Aorta (tissue), 5 donors: ENCODE data around the gene ARHGAP22. TPM values are rescaled to one million over a fixed set of nuclear protein-coding genes. Genes with fewer than 3 reads are reported as not detected.

Source experiments
- ATAC-seq: fragments of 200-7000 bp; cut with Tn5 transposase; one replicate; pipeline ENCODE4 v1.9.1; 2022; ENCODE audit warnings: moderate library complexity; ENCODE audit not compliant: low FRiP score
- DNase-seq, 2 donors: peaks; one replicate each; pipeline ENCODE4 v3.0.0-alpha.2; 2020
- H3K27ac ChIP-seq, 2 donors: one replicate each; pipeline ENCODE4 v1.5.1; 2013; ENCODE audit warnings: low read length in 2 of 2, mild to moderate bottlenecking in 2 of 2, moderate library complexity in 2 of 2, control low read depth in 1 of 2, inconsistent platforms in 1 of 2, low read depth in 1 of 2
- H3K27me3 ChIP-seq, 2 donors: one replicate each; pipeline ENCODE4 v1.6.1; 2013; ENCODE audit warnings: control low read depth in 1 of 2, low read length in 1 of 2, mild to moderate bottlenecking in 1 of 2, moderate library complexity in 1 of 2; ENCODE audit not compliant: insufficient read depth in 2 of 2, control insufficient read depth in 1 of 2
- H3K36me3 ChIP-seq, 2 donors: one replicate each; pipeline ENCODE4 v1.6.1; 2013; ENCODE audit warnings: control low read depth in 1 of 2, low read length in 1 of 2, mild to moderate bottlenecking in 1 of 2; ENCODE audit not compliant: insufficient read depth in 2 of 2, control insufficient read depth in 1 of 2
- H3K4me1 ChIP-seq, 2 donors: one replicate each; pipeline ENCODE4 v1.6.1; 2013; ENCODE audit warnings: low read length in 2 of 2, control low read depth in 1 of 2, mild to moderate bottlenecking in 1 of 2, moderate library complexity in 1 of 2; ENCODE audit not compliant: insufficient read depth in 2 of 2, control insufficient read depth in 1 of 2
- H3K4me3 ChIP-seq, 2 donors: one replicate each; pipeline ENCODE4 v1.5.1; 2013; ENCODE audit warnings: low read length in 2 of 2, control low read depth in 1 of 2, mild to moderate bottlenecking in 1 of 2
- H3K9me3 ChIP-seq: one replicate; pipeline ENCODE4 v1.6.1; 2013; ENCODE audit warnings: mild to moderate bottlenecking, low read length; ENCODE audit not compliant: control insufficient read depth
- WGBS, 2 donors: extraction: QIAGEN DNeasy Blood & Tissue Kit; methylation state at CpG; one replicate each; pipeline ENCODE4 v1.1.7; 2013; 5-methylcytosine and 5-hydroxymethylcytosine counted together
- intact Hi-C, 2 donors: fragments of 100-400 bp; cut with DNase I; formaldehyde crosslinking; loops; one replicate each; pipeline versions ENCODE4 v1.14.2 to v1.15.0; 2022
- polyA plus RNA-seq, 2 donors: library from polyadenylated mRNA; stranded (reverse); fragments of 200-250 nt; gene quantifications; one replicate each; pipeline ENCODE4 v1.2.3, GENCODE V29; 2013
- total RNA-seq, 2 donors: library from RNA; stranded (reverse); fragmentation: NEBNext Ultra II Directional; extraction: Animal tissue kit (Norgen Biotek cat#: 25700); gene quantifications; one replicate each; pipeline ENCODE4 v1.2.1, GENCODE V29; 2021
- donor health status: healthy with polysubstance abuse.
- donor health status: Bipolar disorder and iron deficiency.
- donor health status: DM: no; HTN: no; CAD: no.
- donor health status: DM: no; HTN: no; CAD: no.
- donor health status: DM: yes; HTN: yes; CAD: no.

ARHGAP22 gene
- total and polyA plus RNA-seq, 4 donors, result 6.1 to 29.1 (median 17.1) TPM

DNA sequence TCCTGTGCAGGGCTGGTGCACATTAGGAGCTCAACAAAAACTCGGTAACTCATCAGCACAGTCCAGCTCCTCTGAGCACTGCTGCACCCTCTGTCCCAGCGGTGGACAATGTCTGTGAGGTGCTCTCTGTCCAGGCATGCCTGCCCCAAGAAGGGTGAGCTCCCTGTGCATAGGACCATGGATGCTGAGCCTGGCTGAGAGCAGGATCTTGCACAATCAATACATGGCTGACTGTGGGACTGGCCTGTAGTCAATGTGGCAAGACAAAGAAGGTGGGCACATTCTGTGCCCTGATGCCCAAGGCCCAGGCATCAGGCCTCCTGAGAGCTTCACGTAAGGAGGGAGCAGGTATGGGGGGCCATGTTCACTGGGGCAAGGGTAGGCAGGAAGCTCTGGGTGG is 17.1 kb downstream of the ARHGAP22 start:
- intact Hi-C loops, result no loop called here

DNA sequence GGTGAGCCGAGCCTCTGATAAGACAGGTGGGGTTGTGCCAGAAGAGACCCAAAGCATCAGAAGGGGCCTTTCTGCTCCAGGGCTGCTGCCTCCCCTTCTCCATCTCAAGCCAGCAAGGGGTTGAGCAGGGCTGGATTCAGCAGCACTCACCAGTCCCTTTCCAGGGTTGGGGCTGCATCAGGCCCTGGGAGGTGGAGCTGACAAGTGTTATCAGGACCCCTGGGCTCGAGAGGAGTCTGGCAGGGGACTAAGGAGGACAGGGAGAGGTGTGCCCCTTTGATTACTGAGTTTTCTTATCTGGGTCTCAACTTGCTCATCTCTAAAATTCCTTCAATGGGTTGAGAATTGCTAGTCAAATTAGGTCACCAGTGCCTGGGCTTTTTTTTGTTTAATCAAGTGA is 17.8 kb downstream of the ARHGAP22 start:
- H3K4me1 ChIP-seq, result no peaks in the 10 kb centered on the region
- H3K27ac ChIP-seq, result no peak overlapping the region
- no peak for DNase-seq
- no peak for ATAC-seq
- no peaks in the 10 kb centered on the region for H3K27me3 ChIP-seq
- peaks cover 0 to 3% of the 10 kb centered on the region in 2 donors for H3K36me3 ChIP-seq
- H3K9me3 ChIP-seq, result no peaks in the 10 kb centered on the region
- 56 to 66% methylated on average over 2 of the region's 2 CpGs for WGBS, 2 donors
- intact Hi-C loops, result no loop called here
- H3K4me3 ChIP-seq, result no peak overlapping the region

More for the DNA sequence above, 17.1 kb downstream of the ARHGAP22 start:
- no peaks in the 10 kb centered on the region for H3K27me3 ChIP-seq
- H3K4me3 ChIP-seq, result no peak overlapping the region
- H3K9me3 ChIP-seq, result no peaks in the 10 kb centered on the region
- no peak overlapping the region for H3K27ac ChIP-seq
- ATAC-seq (no peak), DNase-seq (no peak)
- H3K4me1 ChIP-seq, result no peaks in the 10 kb centered on the region
- H3K36me3 ChIP-seq, result peaks cover 0 to 1% of the 10 kb centered on the region in 2 donors
- WGBS, 2 donors, result 93 to 97% methylated on average over 3 of the region's 3 CpGs

DNA sequence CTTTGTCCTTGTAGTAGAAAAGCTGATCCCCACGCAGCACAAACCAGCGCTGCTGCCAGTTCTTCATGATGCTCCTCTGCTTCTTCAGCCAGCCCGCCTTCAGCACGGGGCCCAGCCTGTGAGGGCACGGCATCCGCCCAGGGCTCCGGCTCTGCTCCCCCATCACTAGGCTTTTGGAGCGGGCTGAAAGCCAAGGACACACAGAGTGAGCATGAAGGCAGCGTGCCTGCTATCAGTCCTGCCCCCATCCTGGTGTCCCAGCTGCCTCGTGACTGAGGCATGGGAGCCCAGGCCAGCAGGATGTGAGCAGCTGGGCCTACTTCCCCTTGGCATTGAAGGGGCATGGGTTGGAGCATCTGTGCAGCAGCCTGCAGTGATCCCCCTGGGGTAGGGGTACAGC is 21.9 kb downstream of the ARHGAP22 start:
- H3K27ac ChIP-seq, result no peak overlapping the region
- peaks cover 0 to 3% of the 10 kb centered on the region in 2 donors for H3K36me3 ChIP-seq
- H3K27me3 ChIP-seq, result no peaks in the 10 kb centered on the region
- H3K4me3 ChIP-seq, result no peak overlapping the region
- no peaks in the 10 kb centered on the region for H3K9me3 ChIP-seq
- intact Hi-C loops, result no loop called here
- WGBS, 2 donors, result 87 to 89% methylated on average over 10 of the region's 10 CpGs
- H3K4me1 ChIP-seq, result no peaks in the 10 kb centered on the region
- DNase-seq (peak in 1 of 2 donors; percentile 80), ATAC-seq (peak; percentile 44)

GRCh38 chr10:48580236-48580635 is 24.6 kb downstream of the ARHGAP22 start:
- Histone ChIP-seq H3K4me3 (no peak overlapping the region), H3K9me3 (no peaks in the 10 kb centered on the region), H3K27me3 (no peaks in the 10 kb centered on the region), H3K4me1 (no peaks in the 10 kb centered on the region), H3K36me3 (peaks cover 0 to 3% of the 10 kb centered on the region in 2 donors), H3K27ac (no peak overlapping the region)
- 89 to 94% methylated on average over 5 of the region's 5 CpGs for WGBS, 2 donors
- intact Hi-C loops, result no loop called here
- ATAC-seq (no peak), DNase-seq (no peak)

DNA sequence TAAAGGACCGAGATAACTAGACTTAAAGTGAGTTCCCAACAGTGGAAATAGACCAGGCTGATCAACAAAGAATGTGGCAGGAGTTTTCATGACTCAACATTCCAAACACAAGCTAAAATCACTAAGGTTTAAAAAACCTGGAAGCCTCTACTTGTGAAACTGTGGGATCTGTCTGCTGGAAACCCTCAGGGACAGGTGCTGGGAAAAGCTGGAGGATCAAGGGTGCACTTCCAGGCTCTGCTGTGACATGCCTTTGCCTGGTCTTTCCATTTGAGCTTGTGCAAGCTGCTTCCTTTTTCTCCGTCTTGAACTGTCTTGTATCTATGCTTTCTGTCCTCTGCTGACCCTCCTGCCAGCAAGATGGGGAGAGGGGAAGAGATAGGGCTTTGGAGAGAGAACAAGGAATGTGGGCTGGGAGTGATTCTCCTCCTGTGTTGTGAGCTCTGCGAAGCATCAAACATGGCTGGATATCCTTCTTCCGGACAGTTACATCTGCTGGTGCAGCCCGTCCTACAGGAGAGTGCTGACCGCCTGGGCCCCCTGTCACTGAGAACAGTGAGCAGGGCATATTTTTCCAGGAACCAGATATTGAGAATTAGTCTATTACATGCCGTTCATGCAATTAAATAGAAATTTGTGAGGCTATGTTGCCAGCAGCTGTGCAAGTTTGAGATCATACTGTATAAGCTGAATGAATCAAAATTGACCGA is 25.5 kb downstream of the ARHGAP22 start:
- ATAC-seq (no peak), DNase-seq (no peak)
- no peaks in the 10 kb centered on the region for H3K9me3 ChIP-seq
- intact Hi-C loops, result no loop called here
- peaks cover under 1 to 3% of the 10 kb centered on the region in 2 donors for H3K36me3 ChIP-seq
- 57 to 62% methylated on average over 8 of the region's 8 CpGs for whole genome bisulfite sequencing, 2 donors
- no peaks in the 10 kb centered on the region for H3K27me3 ChIP-seq
- H3K4me1 ChIP-seq, result no peaks in the 10 kb centered on the region
- no peak overlapping the region for H3K27ac ChIP-seq
- no peak overlapping the region for H3K4me3 ChIP-seq

DNA sequence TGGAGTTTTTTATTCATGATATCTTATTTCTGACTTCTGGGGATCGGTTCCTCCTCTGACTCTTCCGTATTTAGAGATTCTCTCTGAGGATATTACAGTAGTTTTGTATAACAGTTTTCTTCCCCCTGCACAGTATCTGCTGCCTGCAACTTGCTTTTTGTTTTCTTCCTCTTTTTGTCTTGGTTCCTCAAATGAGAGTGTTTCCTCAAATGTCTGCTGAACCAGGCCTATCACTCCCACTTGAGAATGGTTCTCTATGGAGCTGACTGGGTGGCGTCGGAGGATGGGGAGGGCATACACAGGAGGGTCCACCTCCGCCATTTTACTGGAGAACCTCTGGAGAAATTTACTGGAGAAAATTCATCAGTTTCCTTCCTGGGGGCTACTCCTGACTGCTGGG is 27.7 kb downstream of the ARHGAP22 start:
- peaks cover 1 to 2% of the 10 kb centered on the region in 2 donors for H3K36me3 ChIP-seq
- DNase-seq, result no peak
- intact Hi-C loops, result no loop called here
- WGBS, 2 donors, result 86 to 95% methylated on average over 5 of the region's 5 CpGs
- peak; percentile 23 for ATAC-seq
- H3K27ac ChIP-seq, result no peak overlapping the region
- H3K4me3 ChIP-seq, result no peak overlapping the region
- H3K9me3 ChIP-seq, result no peaks in the 10 kb centered on the region
- no peaks in the 10 kb centered on the region for H3K4me1 ChIP-seq
- H3K27me3 ChIP-seq, result no peaks in the 10 kb centered on the region

- 81 to 89% methylated on average over 2 of the region's 2 CpGs for WGBS, 2 donors
- intact Hi-C loops, result no loop called here
These were observed 28.4 kb downstream of the ARHGAP22 start for GRCh38 chr10:48576501-48576900.

DNA sequence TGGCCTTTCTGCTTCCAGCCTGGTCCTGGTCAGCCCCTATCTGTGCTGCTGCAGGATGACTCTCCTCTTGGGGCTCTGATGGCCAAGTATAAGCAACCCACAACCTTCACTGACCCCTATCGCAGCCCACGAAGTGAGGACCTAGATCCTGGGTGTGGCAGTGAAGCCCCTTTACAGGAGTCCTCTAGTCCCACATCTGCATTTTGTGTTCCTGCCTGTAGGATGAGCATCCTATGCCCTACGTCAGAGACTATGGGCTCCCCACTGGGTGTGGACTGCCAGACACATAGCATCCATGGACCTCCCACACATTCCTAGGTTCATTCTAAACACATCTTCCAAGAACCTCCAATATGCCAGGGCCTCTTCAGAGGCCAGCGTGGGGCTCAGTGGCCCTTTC is 29.0 kb downstream of the ARHGAP22 start:
- intact Hi-C loops, result no loop called here
- ATAC-seq (no peak), DNase-seq (no peak)
- H3K9me3 ChIP-seq, result no peaks in the 10 kb centered on the region
- H3K27ac ChIP-seq, result no peak overlapping the region
- no peaks in the 10 kb centered on the region for H3K4me1 ChIP-seq
- WGBS, 2 donors, result 96 to 99% methylated on average over 4 of the region's 4 CpGs
- peaks cover 2% of the 10 kb centered on the region in 2 donors for H3K36me3 ChIP-seq
- H3K4me3 ChIP-seq, result no peak overlapping the region
- no peaks in the 10 kb centered on the region for H3K27me3 ChIP-seq

More at GRCh38 chr10:48576501-48576900, 28.4 kb downstream of the ARHGAP22 start:
- Histone ChIP-seq H3K4me3 (no peak overlapping the region), H3K9me3 (no peaks in the 10 kb centered on the region), H3K4me1 (no peaks in the 10 kb centered on the region), H3K27ac (no peak overlapping the region), H3K27me3 (no peaks in the 10 kb centered on the region), H3K36me3 (peaks cover 2% of the 10 kb centered on the region in 2 donors)
- ATAC-seq (no peak), DNase-seq (no peak)

GRCh38 chr10:48574817-48575380 is 30.0 kb downstream of the ARHGAP22 start:
- intact Hi-C loops, result no loop called here
- 93 to 97% methylated on average over 6 of the region's 6 CpGs for WGBS, 2 donors
- DNase-seq, result no peak

More at GRCh38 chr10:48574817-48575380, 30.0 kb downstream of the ARHGAP22 start:
- Histone ChIP-seq H3K9me3 (no peaks in the 10 kb centered on the region), H3K27me3 (no peaks in the 10 kb centered on the region), H3K27ac (no peak overlapping the region), H3K36me3 (peaks cover 2% of the 10 kb centered on the region in 2 donors), H3K4me3 (no peak overlapping the region), H3K4me1 (no peaks in the 10 kb centered on the region)
- no peak for ATAC-seq
